GM12892 (cell line): ENCODE measurements around the gene GLCCI1.
"Not testable (repeated sequence)": the region's sequence is repeated elsewhere in the genome, so short reads cannot be mapped to it uniquely, and the experiment has no call there.

ENCODE experiments used
- DNase-seq: peaks from one replicate; pipeline ENCODE4 v3.0.0; 2011; ENCODE audit not compliant: insufficient read length
- FAIRE-seq: peaks from 2 replicates; lab custom pipeline; 2011; peaks lifted over from hg19 to GRCh38; lab: Jason Lieb, UNC
- POLR2A ChIP-seq: IDR thresholded peaks from 2 replicates; pipeline ENCODE4 v1.6.1; 2011; ENCODE audit warnings: low read depth, low read length, control low read depth
- POLR2AphosphoS5 ChIP-seq: IDR thresholded peaks from 2 replicates; pipeline ENCODE4 v1.6.1; 2011; ENCODE audit warnings: low read depth, low read length, control low read depth
- TAF1 ChIP-seq: IDR thresholded peaks from 2 replicates; pipeline ENCODE4 v1.6.1; 2011; ENCODE audit warnings: low read depth, mild to moderate bottlenecking, control low read depth, low read length, borderline replicate concordance

The GLCCI1 gene

GRCh38 chr7:7980134-7980533 is 11.5 kb downstream of the GLCCI1 start:
- TF ChIP-seq POLR2AphosphoS5 (no peak), POLR2A (no peak), TAF1 (no peak)
- no peak for DNase-seq
- no peak for FAIRE-seq

- FAIRE-seq (no peak), DNase-seq (no peak)
- TF ChIP-seq TAF1 (no peak), POLR2AphosphoS5 (no peak), POLR2A (no peak)
Measured at GRCh38 chr7:7982904-7983303, 14.3 kb downstream of the GLCCI1 start.

DNA sequence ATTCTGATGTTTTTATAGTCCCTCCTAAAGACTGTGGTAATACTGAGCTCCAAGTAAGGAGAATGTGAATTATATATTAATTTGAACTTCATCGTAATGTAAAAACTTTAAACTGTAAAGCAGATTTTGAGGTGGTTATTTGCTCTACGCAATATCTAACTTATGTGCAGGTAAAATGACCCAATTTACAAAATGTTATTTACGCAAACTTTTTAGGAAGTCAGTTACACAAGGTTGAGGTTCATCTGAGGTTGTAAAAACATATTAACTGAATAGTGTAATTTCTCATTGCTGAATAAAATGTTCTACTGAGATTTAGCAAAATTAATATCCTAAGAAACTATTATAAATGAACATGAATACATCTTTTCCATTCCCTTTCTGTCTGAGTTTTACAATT is 15.8 kb downstream of the GLCCI1 start:
- DNase-seq: no peak
- FAIRE-seq: no peak
- TF ChIP-seq POLR2AphosphoS5: no peak
- no peak for TF ChIP-seq POLR2A
- TF ChIP-seq TAF1: no peak

- TF ChIP-seq POLR2A (no peak), TAF1 (no peak), POLR2AphosphoS5 (no peak)
- FAIRE-seq (no peak), DNase-seq (no peak)
Measured at GRCh38 chr7:7988706-7989105, 20.1 kb downstream of the GLCCI1 start.

DNA sequence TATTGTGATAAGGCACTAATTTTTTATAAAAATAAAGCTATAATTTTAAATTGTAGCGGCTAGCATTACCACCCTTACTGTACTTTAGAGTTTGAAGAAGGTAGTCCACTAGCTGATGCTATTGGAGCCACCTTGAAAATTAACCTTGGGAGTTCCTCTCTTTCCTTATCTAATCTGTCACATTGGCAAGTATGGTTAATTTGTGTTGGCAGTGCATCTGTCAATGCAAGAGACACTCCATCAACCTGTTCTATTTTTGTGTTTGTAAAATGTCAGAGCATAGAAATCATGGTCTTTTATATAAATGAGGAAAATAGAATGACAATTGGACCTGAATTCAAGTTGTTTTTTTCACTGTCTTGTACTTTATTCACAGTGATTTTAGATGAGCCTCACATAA is 20.5 kb downstream of the GLCCI1 start:
- DNase-seq (no peak), FAIRE-seq (no peak)
- TF ChIP-seq POLR2A (no peak), POLR2AphosphoS5 (no peak), TAF1 (no peak)

GRCh38 chr7:7989616-7990440 is 21.2 kb downstream of the GLCCI1 start:
- DNase-seq (no peak), FAIRE-seq (no peak)
- TF ChIP-seq POLR2A (no peak), POLR2AphosphoS5 (no peak), TAF1 (no peak)

- no peak for FAIRE-seq
Measured at GRCh38 chr7:7990441-7990761, 21.8 kb downstream of the GLCCI1 start.

GRCh38 chr7:7992506-7992905 is 23.9 kb downstream of the GLCCI1 start:
- FAIRE-seq: no peak
- no peak for DNase-seq
- TF ChIP-seq POLR2A (no peak), POLR2AphosphoS5 (no peak), TAF1 (no peak)

More at GRCh38 chr7:7990441-7990761, 21.8 kb downstream of the GLCCI1 start:
- TF ChIP-seq POLR2A (no peak), POLR2AphosphoS5 (no peak), TAF1 (no peak)
- DNase-seq: no peak

DNA sequence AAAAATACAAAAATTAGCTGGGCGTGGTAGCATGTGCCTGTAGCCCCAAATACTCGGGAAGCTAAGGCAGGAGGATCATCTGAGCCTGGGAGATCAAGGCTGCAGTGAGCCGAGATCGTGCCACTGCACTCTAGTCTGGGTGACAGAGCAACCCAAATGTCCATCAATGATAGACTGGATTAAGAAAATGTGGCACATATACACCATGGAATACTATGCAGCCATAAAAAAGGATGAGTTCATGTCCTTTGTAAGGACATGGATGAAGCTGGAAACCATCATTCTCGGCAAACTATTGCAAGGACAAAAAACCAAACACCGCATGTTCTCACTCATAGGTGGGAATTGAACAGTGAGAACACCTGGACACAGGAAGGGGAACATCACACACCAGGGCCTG is 26.8 kb downstream of the GLCCI1 start:
- not testable (repeated sequence) for FAIRE-seq, DNase-seq

DNA sequence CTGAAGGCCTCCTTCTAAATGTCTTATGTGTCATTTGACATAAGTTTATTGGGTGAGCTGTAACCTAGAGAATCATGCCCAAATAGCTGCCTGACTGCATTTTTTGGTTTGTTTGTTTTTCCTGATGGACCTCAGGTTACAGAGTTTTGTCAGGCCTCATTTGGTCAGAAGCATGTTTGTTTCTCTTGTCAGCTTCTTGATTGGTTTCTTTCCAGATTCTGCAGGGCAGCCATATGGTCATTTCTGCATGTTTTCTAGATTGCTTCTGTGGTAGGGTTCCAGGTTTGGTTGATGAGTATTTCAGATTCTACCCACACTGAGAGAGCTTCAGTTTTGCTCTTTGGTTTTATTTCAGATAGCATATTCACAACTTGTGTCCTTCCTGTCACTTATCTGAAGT is 28.0 kb downstream of the GLCCI1 start:
- FAIRE-seq (peak; percentile 82), DNase-seq (no peak)
- no peak for TF ChIP-seq POLR2AphosphoS5
- TF ChIP-seq TAF1: no peak
- no peak for TF ChIP-seq POLR2A

- no peak for TF ChIP-seq POLR2A
- TF ChIP-seq TAF1: no peak
- no peak for TF ChIP-seq POLR2AphosphoS5
Measured at GRCh38 chr7:8000315-8000941, 31.8 kb downstream of the GLCCI1 start.

GRCh38 chr7:8003077-8003476 is 34.5 kb downstream of the GLCCI1 start:
- FAIRE-seq (no peak), DNase-seq (no peak)
- TF ChIP-seq TAF1 (no peak), POLR2AphosphoS5 (no peak), POLR2A (no peak)

More at GRCh38 chr7:8000315-8000941, 31.8 kb downstream of the GLCCI1 start:
- DNase-seq: no peak
- no peak for FAIRE-seq
